ENCODE results near the gene HAUS1. TPM values are rescaled to one million over a fixed set of nuclear protein-coding genes. Genes with fewer than 3 reads are reported as not detected.
"Not testable (repeated sequence)": the region's sequence is repeated elsewhere in the genome, so short reads cannot be mapped to it uniquely, and the experiment has no call there.

The HAUS1 gene
- total RNA-seq, 6 experiments from 2014 or later, result 4.0 to 15.4 (median 5.9) TPM

- Histone ChIP-seq H3K9me3 (no peaks in the 10 kb centered on the region), H3K36me3 (no peaks in the 10 kb centered on the region), H3K27ac (no peak overlapping the region), H3K27me3 (no peaks in the 10 kb centered on the region), H3K4me3 (no peak overlapping the region), H3K4me1 (no peaks in the 10 kb centered on the region)
- intact Hi-C loops (cut with DNase I), result no loop called here
- no peak for TF ChIP-seq CTCF (IDR thresholded peaks at IDR 0.05)
- no peak for TF ChIP-seq POLR2A (IDR thresholded peaks at IDR 0.05)
- DNase-seq (no peak), ATAC-seq (no peak)
- WGBS (ENCODE audit: insufficient coverage, low coverage, low lambda C conversion rate, missing lambda C conversion rate), result 90% methylated on average over 4 of the region's 4 CpGs
Measured at GRCh38 chr18:46160050-46160798, 56.0 kb downstream of the HAUS1 start.

DNA sequence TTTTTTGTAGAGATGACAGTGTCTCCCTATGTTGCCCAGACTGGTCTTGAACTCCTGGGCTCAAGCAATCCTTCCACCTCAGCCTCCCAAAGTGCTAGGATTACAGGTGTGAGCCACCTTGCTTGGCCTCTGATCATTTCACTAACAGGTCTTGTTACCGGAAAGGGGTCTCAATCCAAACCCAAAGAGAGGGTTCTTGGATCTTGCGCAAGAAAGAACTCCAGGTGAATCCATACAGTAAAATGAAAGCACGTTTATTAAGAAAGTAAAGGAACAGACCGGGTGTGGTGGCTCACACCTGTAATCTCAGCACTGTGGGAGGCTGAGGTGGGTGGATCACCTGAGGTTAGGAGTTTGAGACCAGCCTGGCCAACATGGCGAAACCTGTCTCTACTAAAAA lies 56.7 kb downstream of the HAUS1 start:
- intact Hi-C loops (cut with DNase I); H3K4me3 ChIP-seq; H3K27ac ChIP-seq; H3K9me3 ChIP-seq; H3K36me3 ChIP-seq; H3K4me1 ChIP-seq; H3K27me3 ChIP-seq; DNase-seq; ATAC-seq: not testable (repeated sequence)
- WGBS (ENCODE audit: insufficient coverage, low coverage, low lambda C conversion rate, missing lambda C conversion rate), result 87% methylated on average over 5 of the region's 5 CpGs

DNA sequence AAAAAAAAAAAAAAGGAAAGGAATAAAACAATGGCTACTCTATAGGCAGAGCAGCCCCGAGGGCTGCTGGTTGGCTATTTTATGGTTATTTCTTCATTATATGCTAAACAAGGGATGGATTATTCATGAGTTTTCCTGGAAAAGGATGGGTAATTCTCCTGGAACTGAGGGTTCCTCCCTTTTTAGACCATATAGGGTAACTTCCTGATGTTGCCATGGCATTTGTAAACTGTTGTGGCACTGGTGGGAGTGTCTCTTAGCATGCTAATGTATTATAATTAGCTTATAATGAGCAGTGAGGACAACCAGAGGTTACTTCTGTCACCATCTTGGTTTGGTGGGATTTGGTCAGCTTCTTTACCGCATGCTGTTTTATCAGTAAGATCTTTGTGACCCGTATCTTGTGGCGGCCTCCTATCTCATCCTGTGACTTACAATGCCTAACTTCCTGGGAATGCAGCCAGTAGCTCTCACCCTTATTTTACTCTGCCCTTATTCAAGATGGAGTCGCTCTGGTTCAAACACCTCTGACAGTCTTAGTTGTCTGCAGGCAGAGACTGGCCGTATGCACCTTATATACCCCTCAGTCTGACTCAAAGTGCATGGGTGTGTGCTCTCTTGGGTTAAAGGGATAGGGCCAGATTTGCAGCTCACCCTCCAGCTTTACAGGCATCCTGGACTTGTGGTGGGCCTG lies 57.7 kb downstream of the HAUS1 start:
- Histone ChIP-seq H3K4me3 (no peak overlapping the region), H3K4me1 (no peaks in the 10 kb centered on the region), H3K9me3 (no peaks in the 10 kb centered on the region), H3K27ac (no peak overlapping the region), H3K27me3 (no peaks in the 10 kb centered on the region), H3K36me3 (no peaks in the 10 kb centered on the region)
- no peak for DNase-seq
- no peak for ATAC-seq
- TF ChIP-seq CTCF (IDR thresholded peaks at IDR 0.05) (no peak), POLR2A (IDR thresholded peaks at IDR 0.05) (no peak)
- intact Hi-C loops (cut with DNase I), result no loop called here
- 74% methylated on average over 4 of the region's 6 CpGs for WGBS (ENCODE audit: insufficient coverage, low coverage, low lambda C conversion rate, missing lambda C conversion rate)

- 77% methylated on average over 3 of the region's 3 CpGs for WGBS (ENCODE audit: insufficient coverage, low coverage, low lambda C conversion rate, missing lambda C conversion rate)
- intact Hi-C loops (cut with DNase I), result no loop called here
- ATAC-seq (no peak), DNase-seq (no peak)
- Histone ChIP-seq H3K27me3 (no peaks in the 10 kb centered on the region), H3K4me3 (no peak overlapping the region), H3K9me3 (no peaks in the 10 kb centered on the region), H3K36me3 (no peaks in the 10 kb centered on the region), H3K27ac (no peak overlapping the region), H3K4me1 (no peaks in the 10 kb centered on the region)
- TF ChIP-seq CTCF (IDR thresholded peaks at IDR 0.05) (no peak), POLR2A (IDR thresholded peaks at IDR 0.05) (no peak)
Measured at GRCh38 chr18:46163091-46163490, 58.9 kb downstream of the HAUS1 start.

GRCh38 chr18:46163941-46164499 lies 59.8 kb downstream of the HAUS1 start:
- H3K4me3 ChIP-seq, result no peak overlapping the region
- no peaks in the 10 kb centered on the region for H3K27me3 ChIP-seq
- no peaks in the 10 kb centered on the region for H3K4me1 ChIP-seq
- no peak for DNase-seq
- intact Hi-C loops (cut with DNase I), result no loop called here
- WGBS (ENCODE audit: insufficient coverage, low coverage, low lambda C conversion rate, missing lambda C conversion rate), result 86% methylated on average over 5 of the region's 7 CpGs
- ATAC-seq, result no peak
- TF ChIP-seq CTCF (IDR thresholded peaks at IDR 0.05) (no peak), POLR2A (IDR thresholded peaks at IDR 0.05) (no peak)
- H3K9me3 ChIP-seq, result no peaks in the 10 kb centered on the region
- no peak overlapping the region for H3K27ac ChIP-seq
- H3K36me3 ChIP-seq, result no peaks in the 10 kb centered on the region

- H3K4me3 ChIP-seq; DNase-seq; H3K4me1 ChIP-seq; ATAC-seq; H3K9me3 ChIP-seq; H3K36me3 ChIP-seq; H3K27me3 ChIP-seq; H3K27ac ChIP-seq; intact Hi-C loops (cut with DNase I): not testable (repeated sequence)
- 70% methylated on average over 2 of the region's 4 CpGs for WGBS (ENCODE audit: insufficient coverage, low coverage, low lambda C conversion rate, missing lambda C conversion rate)
Measured at GRCh38 chr18:46164502-46164901, 60.3 kb downstream of the HAUS1 start.

Data from right lobe of liver (tissue), 6 donors.